Karpas-422 (cell line): ENCODE measurements around the gene CCL13. TPM values are rescaled to one million over a fixed set of nuclear protein-coding genes. Genes with fewer than 3 reads are reported as not detected.

Source experiments
- DNase-seq: peaks from one replicate; pipeline ENCODE4 v3.0.0-alpha.2; 2015
- H2AFZ ChIP-seq: fragments of 200-600 bp; sonication (generic); 2 replicates; pipeline ENCODE4 v1.6.1; 2014; ENCODE audit warnings: antibody characterized with exemption, low read length, mixed read lengths
- H3K27ac ChIP-seq: fragments of 200-600 bp; sonication (generic); 2 replicates; pipeline ENCODE4 v1.5.1; 2014; ENCODE audit warnings: mild to moderate bottlenecking, low read length, moderate library complexity
- H3K27me3 ChIP-seq: fragments of 200-600 bp; sonication (generic); 2 replicates; pipeline ENCODE4 v1.6.1; 2014; ENCODE audit warnings: low read length, mixed read lengths
- H3K36me3 ChIP-seq: fragments of 200-600 bp; sonication (generic); 2 replicates; pipeline ENCODE4 v1.6.1; 2014; ENCODE audit warnings: low read length, mixed read lengths; ENCODE audit not compliant: insufficient read depth
- H3K4me1 ChIP-seq: fragments of 200-600 bp; sonication (generic); 2 replicates; pipeline ENCODE4 v1.6.1; 2014; ENCODE audit warnings: mild to moderate bottlenecking, low read length, mixed read lengths
- H3K4me2 ChIP-seq: fragments of 200-600 bp; sonication (generic); 2 replicates; pipeline ENCODE4 v1.6.1; 2014; ENCODE audit warnings: low read length, low read depth, mild to moderate bottlenecking; ENCODE audit not compliant: poor library complexity, severe bottlenecking
- H3K4me3 ChIP-seq: fragments of 200-600 bp; sonication (generic); 2 replicates; pipeline ENCODE4 v1.5.1; 2014; ENCODE audit warnings: mild to moderate bottlenecking, antibody characterized with exemption, low read length, mixed read lengths
- H3K79me2 ChIP-seq: fragments of 200-600 bp; sonication (generic); 2 replicates; pipeline ENCODE4 v1.6.1; 2014; ENCODE audit warnings: mild to moderate bottlenecking, low read length, mixed read lengths
- H3K9ac ChIP-seq: fragments of 200-600 bp; sonication (generic); 2 replicates; pipeline ENCODE4 v1.6.0; 2014; ENCODE audit warnings: low read length
- H3K9me2 ChIP-seq: fragments of 200-600 bp; sonication (generic), shearing (Covaris generic); replicated peaks from 2 replicates; pipeline ENCODE4 v1.6.0; 2014; ENCODE audit warnings: mild to moderate bottlenecking, low read length, moderate library complexity; ENCODE audit not compliant: insufficient read depth
- H3K9me3 ChIP-seq: fragments of 300-700, 200-600 bp; sonication (generic); 2 replicates; pipeline ENCODE4 v1.6.1; 2014; ENCODE audit warnings: low read length, mixed read lengths
- H4K20me1 ChIP-seq: fragments of 200-600 bp; sonication (generic); 2 replicates; pipeline ENCODE4 v1.6.1; 2014; ENCODE audit warnings: mild to moderate bottlenecking, antibody characterized with exemption, low read length, low read depth; ENCODE audit not compliant: insufficient read depth
- total RNA-seq: library from RNA; depleted of rRNA; stranded (reverse); fragments of >200 nt; shearing (Covaris generic); gene quantifications from 2 replicates; pipeline ENCODE4 v1.2.3, GENCODE V29; 2014; ENCODE audit warnings: low replicate concordance

CCL13 gene
- total RNA-seq, 1 experiment from 2014 or later = not detected

DNA sequence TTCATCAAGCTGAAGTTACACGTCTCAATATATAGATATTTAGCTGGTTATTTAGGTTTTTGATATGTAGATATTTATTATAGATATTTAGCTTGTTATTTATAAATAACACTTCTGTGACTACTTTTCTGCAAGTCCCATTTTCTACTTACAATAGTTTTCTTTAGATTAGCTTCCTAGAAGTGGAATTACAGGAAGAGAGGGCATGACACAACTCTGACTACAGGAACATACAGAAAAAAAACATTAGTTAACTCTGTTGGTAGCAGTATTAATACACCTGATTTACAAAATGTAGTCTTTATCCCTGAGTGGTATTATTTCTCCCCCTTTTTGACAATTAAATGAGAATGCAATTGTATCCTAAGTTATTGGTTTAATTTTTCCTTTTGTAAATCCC is 28.0 kb downstream of the CCL13 start:
- no peak overlapping the region for H3K4me3 ChIP-seq
- H3K27ac ChIP-seq = no peak overlapping the region
- no peak overlapping the region for H3K9ac ChIP-seq
- H3K27me3 ChIP-seq = no peaks in the 10 kb centered on the region
- H2AFZ ChIP-seq = no peak overlapping the region
- no peaks in the 10 kb centered on the region for H3K9me2 ChIP-seq
- DNase-seq = no peak
- H3K4me2 ChIP-seq = no peak overlapping the region
- no peaks in the 10 kb centered on the region for H3K79me2 ChIP-seq
- no peaks in the 10 kb centered on the region for H4K20me1 ChIP-seq
- no peaks in the 10 kb centered on the region for H3K36me3 ChIP-seq
- 0 out of 2 replicates have a peak, but pooled peaks cover 1% of the 10 kb centered on the region for H3K4me1 ChIP-seq
- H3K9me3 ChIP-seq = no peaks in the 10 kb centered on the region

DNA sequence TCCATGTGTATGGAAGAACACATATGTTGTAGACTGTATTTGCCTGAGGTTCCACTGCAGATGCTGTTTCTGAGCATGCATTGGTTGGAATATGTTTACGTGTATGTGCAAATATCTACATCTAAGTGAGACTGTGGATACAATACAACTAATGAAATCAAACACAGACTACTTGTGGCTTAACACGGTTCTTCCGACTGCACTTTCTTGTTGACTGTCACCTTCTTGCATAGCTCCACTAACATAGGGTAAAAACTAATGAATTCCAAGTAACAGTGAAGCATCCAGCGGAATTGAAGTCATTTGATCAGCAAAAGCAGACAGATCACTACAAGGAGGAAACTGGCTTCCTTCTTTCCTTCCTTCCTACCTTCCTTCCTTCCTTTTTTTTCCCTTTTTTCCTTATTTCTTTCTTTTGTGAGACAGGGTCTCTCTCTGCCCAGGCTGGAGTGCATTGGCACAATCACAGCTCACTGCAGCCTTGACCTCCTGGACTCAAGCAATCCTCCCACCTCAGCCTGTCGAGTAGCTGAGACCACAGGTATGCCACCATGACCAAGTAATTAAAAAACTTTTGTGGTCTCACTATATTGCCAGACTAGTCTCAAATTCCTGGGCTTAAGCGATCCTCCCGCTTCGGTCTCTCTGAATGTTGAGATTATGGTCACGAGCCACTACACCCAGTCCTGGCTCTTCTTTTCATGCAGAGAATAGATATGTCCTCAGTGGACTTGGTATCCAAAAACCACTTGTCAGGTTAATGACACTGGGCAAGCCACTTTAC is 28.7 kb downstream of the CCL13 start:
- no peak overlapping the region for H3K4me2 ChIP-seq
- H4K20me1 ChIP-seq = no peaks in the 10 kb centered on the region
- H2AFZ ChIP-seq = no peak overlapping the region
- no peaks in the 10 kb centered on the region for H3K9me2 ChIP-seq
- no peaks in the 10 kb centered on the region for H3K27me3 ChIP-seq
- no peak overlapping the region for H3K9ac ChIP-seq
- H3K79me2 ChIP-seq = no peaks in the 10 kb centered on the region
- no peak overlapping the region for H3K27ac ChIP-seq
- no peak for DNase-seq
- no peaks in the 10 kb centered on the region for H3K9me3 ChIP-seq
- no peaks in the 10 kb centered on the region for H3K36me3 ChIP-seq
- no peak overlapping the region for H3K4me3 ChIP-seq
- no peaks in the 10 kb centered on the region for H3K4me1 ChIP-seq

DNA sequence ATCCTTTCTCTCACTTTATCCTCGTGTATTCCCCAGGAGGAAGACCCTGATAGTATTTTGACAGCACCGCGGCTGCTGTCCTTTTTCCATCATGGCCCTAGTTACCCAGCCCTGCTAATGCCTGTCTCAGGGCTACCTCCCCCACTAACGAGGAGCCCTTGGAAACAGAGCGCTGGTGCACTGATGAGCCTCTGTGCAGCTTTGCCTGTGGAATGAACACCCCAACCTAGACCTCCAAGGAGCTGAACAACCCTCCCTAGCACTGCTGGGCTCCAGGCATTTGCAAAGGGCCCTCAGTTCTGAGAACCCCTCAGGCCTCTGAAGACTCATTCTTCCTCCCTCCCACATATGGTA is 30.0 kb downstream of the CCL13 start:
- Histone ChIP-seq H4K20me1 (no peaks in the 10 kb centered on the region), H3K27me3 (no peaks in the 10 kb centered on the region; the same call in 1 of the 2 replicates), H3K4me3 (no peak overlapping the region), H3K27ac (no peak overlapping the region), H3K9ac (no peak overlapping the region), H3K9me3 (no peaks in the 10 kb centered on the region), H3K36me3 (no peaks in the 10 kb centered on the region), H3K9me2 (no peaks in the 10 kb centered on the region), H3K4me2 (no peak overlapping the region), H3K4me1 (peaks cover 3% of the 10 kb centered on the region), H2AFZ (no peak overlapping the region), H3K79me2 (no peaks in the 10 kb centered on the region)
- DNase-seq = no peak

DNA sequence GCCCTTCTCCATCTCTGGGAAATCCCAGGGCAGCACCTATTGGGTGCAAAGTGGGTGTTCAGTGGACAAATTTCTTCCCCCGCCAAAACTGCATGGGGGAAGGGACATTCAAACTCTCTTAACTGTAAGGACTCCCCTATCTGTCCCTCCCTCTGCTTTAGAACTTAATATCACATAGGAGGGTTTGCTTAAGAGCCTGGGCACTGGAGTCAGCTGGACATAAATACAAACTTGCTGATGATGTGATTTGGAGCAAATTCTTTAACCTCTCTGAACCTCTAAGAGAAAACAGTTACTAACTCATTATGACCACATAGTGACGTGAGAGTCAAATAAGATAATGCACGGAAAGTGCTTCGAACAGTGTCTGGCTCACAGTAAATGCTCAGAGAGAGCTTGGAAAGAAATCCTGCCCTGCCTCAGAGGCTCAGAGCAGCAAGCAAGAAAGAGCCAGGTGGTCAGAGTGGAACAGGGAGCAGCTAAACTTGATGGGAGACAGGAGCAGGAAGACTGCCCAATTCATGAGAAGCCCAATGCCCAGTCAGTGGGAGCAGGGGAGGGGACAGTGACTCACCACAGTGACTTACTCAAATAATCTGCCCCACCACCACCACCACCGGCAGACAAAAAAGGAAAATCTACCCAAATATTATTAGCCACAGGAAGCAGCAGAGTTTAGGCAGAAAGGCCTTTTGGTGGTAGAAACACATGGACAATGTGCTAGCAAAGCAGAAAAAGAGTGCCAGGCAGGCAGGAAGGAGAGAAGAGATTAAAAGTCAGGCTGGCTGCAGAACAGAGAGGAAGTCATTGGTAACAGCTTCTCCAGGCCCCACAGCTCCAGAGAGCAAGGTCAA is 30.6 kb downstream of the CCL13 start:
- Histone ChIP-seq H3K4me1 (peaks cover 3% of the 10 kb centered on the region), H3K9me2 (no peaks in the 10 kb centered on the region), H3K27me3 (no peaks in the 10 kb centered on the region; the same call in 1 of the 2 replicates), H3K27ac (no peak overlapping the region), H3K9ac (no peak overlapping the region), H3K4me2 (no peak overlapping the region), H2AFZ (no peak overlapping the region), H4K20me1 (no peaks in the 10 kb centered on the region), H3K36me3 (no peaks in the 10 kb centered on the region), H3K79me2 (no peaks in the 10 kb centered on the region), H3K9me3 (no peaks in the 10 kb centered on the region), H3K4me3 (no peak overlapping the region)
- no peak for DNase-seq

DNA sequence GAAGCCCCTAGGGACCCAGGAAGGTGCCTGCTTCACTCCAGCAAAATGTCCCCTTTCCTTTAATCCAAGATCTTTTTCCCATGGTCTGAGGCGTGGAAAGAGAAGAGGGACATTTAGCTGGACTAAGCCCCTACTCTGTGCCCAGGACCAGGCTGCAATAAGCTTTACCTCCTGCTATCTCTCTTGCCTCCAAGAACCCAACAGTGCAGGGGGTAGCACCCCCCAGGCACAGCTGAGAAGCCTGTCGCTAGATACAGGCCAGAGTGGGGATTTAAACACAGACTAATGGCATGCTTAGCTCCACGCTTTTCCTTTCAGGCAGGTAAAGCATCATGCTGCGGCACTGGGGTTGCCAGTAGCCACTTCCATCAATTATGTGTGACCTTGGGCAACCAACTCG is 31.3 kb downstream of the CCL13 start:
- Histone ChIP-seq H3K9me3 (no peaks in the 10 kb centered on the region), H4K20me1 (no peaks in the 10 kb centered on the region), H3K9ac (no peak overlapping the region), H3K27ac (no peak overlapping the region), H2AFZ (no peak overlapping the region), H3K9me2 (no peaks in the 10 kb centered on the region), H3K4me3 (no peak overlapping the region), H3K4me1 (peaks cover 3% of the 10 kb centered on the region), H3K27me3 (no peaks in the 10 kb centered on the region; the same call in 1 of the 2 replicates), H3K4me2 (no peak overlapping the region), H3K36me3 (no peaks in the 10 kb centered on the region), H3K79me2 (no peaks in the 10 kb centered on the region)
- no peak for DNase-seq

DNA sequence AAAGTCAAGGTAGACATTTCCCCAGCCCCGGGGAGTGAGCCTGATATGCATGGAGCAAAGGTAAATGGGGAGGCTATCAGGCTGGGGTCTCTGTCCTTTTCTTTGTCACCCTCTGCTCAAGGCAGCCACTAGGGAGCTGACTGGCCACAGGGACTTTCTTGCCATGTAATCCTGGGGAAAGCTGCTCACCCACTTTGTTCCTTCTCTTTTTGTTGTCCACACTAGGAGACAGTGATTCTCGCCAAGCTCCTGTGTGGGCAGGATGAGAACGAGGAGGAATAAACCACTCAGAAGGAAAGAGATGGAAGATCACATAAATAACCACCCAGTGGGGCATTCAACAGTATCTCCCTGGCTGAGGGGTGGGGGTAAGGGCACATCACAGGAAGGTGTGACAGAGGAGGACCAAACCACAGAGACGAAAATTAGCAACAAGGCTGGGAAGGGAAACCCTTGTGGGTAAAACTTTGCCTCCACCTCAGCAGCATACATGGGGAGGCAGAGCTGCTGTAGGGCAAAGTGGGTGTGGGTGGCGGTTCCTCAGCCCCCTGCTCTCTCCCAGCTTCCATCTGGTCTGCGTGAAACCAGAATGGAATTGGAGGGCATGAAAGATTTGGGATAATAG is 33.0 kb downstream of the CCL13 start:
- no peak overlapping the region for H2AFZ ChIP-seq
- H4K20me1 ChIP-seq = no peaks in the 10 kb centered on the region
- H3K4me3 ChIP-seq = no peak overlapping the region
- no peaks in the 10 kb centered on the region for H3K9me3 ChIP-seq
- H3K4me1 ChIP-seq = peaks cover 3% of the 10 kb centered on the region
- no peaks in the 10 kb centered on the region; the same call in 1 of the 2 replicates for H3K27me3 ChIP-seq
- H3K4me2 ChIP-seq = no peak overlapping the region
- H3K27ac ChIP-seq = no peak overlapping the region
- H3K9me2 ChIP-seq = no peaks in the 10 kb centered on the region
- no peak overlapping the region for H3K9ac ChIP-seq
- H3K36me3 ChIP-seq = no peaks in the 10 kb centered on the region
- no peak for DNase-seq
- H3K79me2 ChIP-seq = no peaks in the 10 kb centered on the region

DNA sequence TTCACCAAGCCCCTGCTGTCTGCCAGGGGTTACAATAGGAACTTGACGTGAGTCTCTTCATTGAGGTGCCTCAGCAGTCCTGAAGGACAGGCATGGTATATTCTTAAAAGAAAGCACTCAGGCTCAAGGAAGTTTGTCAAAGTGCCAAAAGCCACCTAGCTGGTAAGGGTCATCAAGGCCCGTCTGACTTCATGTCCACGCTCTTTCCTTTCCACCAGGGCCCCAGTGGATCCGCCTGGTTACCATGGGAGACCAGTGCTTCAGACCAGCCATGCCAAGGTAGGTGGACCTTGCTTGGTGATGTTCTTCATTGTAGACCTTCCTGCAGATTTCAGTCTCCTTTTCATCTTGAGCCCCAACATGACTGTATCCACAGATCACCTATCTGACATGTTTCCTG is 34.4 kb downstream of the CCL13 start:
- DNase-seq = no peak
- Histone ChIP-seq H3K36me3 (no peaks in the 10 kb centered on the region), H3K9me3 (no peaks in the 10 kb centered on the region), H3K27ac (no peak overlapping the region), H3K79me2 (no peaks in the 10 kb centered on the region), H3K9ac (no peak overlapping the region), H3K9me2 (no peaks in the 10 kb centered on the region), H3K4me3 (no peak overlapping the region), H4K20me1 (no peaks in the 10 kb centered on the region; the same call in 1 of the 2 replicates), H2AFZ (no peak overlapping the region), H3K4me1 (peaks cover 3% of the 10 kb centered on the region), H3K27me3 (no peaks in the 10 kb centered on the region; the same call in 1 of the 2 replicates), H3K4me2 (no peak overlapping the region)

DNA sequence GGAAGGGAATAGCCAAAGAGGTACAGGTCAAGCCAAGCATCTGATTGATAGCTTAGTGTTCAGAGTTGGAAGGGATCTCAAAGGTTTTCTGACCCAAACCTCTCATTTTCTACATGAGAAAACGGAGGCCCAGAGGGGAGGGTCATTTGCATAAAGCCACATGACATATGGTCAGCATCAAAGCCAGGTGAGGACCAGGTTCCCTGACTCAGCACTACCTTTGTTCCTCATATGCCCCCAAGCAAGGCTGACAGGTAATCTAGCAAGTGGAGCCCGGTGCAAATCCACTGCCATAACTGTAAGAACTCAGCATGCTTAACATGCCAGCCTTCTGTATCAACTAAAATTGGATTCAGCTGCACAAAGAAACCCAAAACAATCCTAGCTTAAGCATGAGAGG is 35.0 kb downstream of the CCL13 start:
- Histone ChIP-seq H3K4me3 (no peak overlapping the region), H3K9me3 (no peaks in the 10 kb centered on the region), H3K9ac (no peak overlapping the region), H3K79me2 (no peaks in the 10 kb centered on the region), H3K4me2 (no peak overlapping the region), H2AFZ (no peak overlapping the region), H3K27ac (no peak overlapping the region), H3K36me3 (no peaks in the 10 kb centered on the region), H3K4me1 (peaks cover 3% of the 10 kb centered on the region), H3K27me3 (no peaks in the 10 kb centered on the region; the same call in 1 of the 2 replicates), H3K9me2 (no peaks in the 10 kb centered on the region), H4K20me1 (no peaks in the 10 kb centered on the region; the same call in 1 of the 2 replicates)
- no peak for DNase-seq
